Choroid plexus epithelial cell (primary cell): ENCODE results near the gene BCL2L13.

Source experiments
- DNase-seq: peaks from one replicate; pipeline ENCODE4 v3.0.0-alpha.2; 2010; ENCODE audit warnings: low read depth
- H3K4me3 ChIP-seq: 2 replicates; pipeline ENCODE4 v1.5.1; 2011; ENCODE audit warnings: low read depth, mild to moderate bottlenecking, control low read depth, low read length, moderate library complexity
- CTCF ChIP-seq: conservative IDR thresholded peaks from 2 replicates; pipeline ENCODE4 v1.5.1; 2011; ENCODE audit warnings: low read depth, mild to moderate bottlenecking, control low read depth, inconsistent platforms, low read length, moderate library complexity

The BCL2L13 gene

GRCh38 chr22:17638432-17639246, at the start of gene BCL2L13:
Gene BCL2L13, plus strand, starts transcription at chr22:17638757. Its CDS starts 16,955 bp downstream, at chr22:17655712.
- TF ChIP-seq CTCF: no peak
- peak; percentile 95 for DNase-seq
- peak within 1 kb of the TSS; percentile 87 for H3K4me3 ChIP-seq

- TF ChIP-seq CTCF: no peak
- no peak overlapping the region for H3K4me3 ChIP-seq
- no peak for DNase-seq
Measured at GRCh38 chr22:17589810-17590375, 48.7 kb upstream of the BCL2L13 start.

GRCh38 chr22:17590586-17590985, 48.0 kb upstream of the BCL2L13 start:
- no peak for TF ChIP-seq CTCF
- DNase-seq: no peak
- no peak overlapping the region for H3K4me3 ChIP-seq

GRCh38 chr22:17592201-17592600, 46.4 kb upstream of the BCL2L13 start:
- TF ChIP-seq CTCF: no peak
- no peak overlapping the region for H3K4me3 ChIP-seq
- DNase-seq: no peak

- H3K4me3 ChIP-seq: no peak overlapping the region
- DNase-seq: no peak
- no peak for TF ChIP-seq CTCF
Measured at GRCh38 chr22:17596226-17596625, 42.3 kb upstream of the BCL2L13 start.

- peak; percentile 38 for DNase-seq
Measured at GRCh38 chr22:17597217-17597616, 41.3 kb upstream of the BCL2L13 start.

More at GRCh38 chr22:17597217-17597616, 41.3 kb upstream of the BCL2L13 start:
- no peak for TF ChIP-seq CTCF
- H3K4me3 ChIP-seq: no peak overlapping the region
